RWPE1 (cell line): ENCODE measurements around the gene TMEM252.

ENCODE experiments used
- CTCF ChIA-PET: fragments of 350-600 bp; sonication (Branson Sonifier 250); formaldehyde crosslinking; extraction: SDS; loops from one replicate; lab custom pipeline; 2021; lab: Yijun Ruan, JAX
- POLR2A ChIA-PET: fragments of 400-600 bp; formaldehyde crosslinking; extraction: SDS; loops from one replicate; lab custom pipeline; 2020; ENCODE audit warnings: antibody characterized with exemption; ENCODE audit not compliant: low non-redundant PET; lab: Yijun Ruan, JAX
- DNase-seq: peaks from one replicate; pipeline ENCODE4 v3.0.0; 2012; ENCODE audit warnings: low spot score
- H3K27ac ChIP-seq: fragments of 450-650 bp; 2 replicates; pipeline ENCODE4 v1.5.1; 2017
- TF ChIP-seq, protein P1 (sequence below): fragments of 450-650 bp; conservative IDR thresholded peaks from 2 replicates; pipeline ENCODE4 v1.5.1; 2017; ENCODE audit warnings: low read depth, mild to moderate bottlenecking

TMEM252 gene

DNA sequence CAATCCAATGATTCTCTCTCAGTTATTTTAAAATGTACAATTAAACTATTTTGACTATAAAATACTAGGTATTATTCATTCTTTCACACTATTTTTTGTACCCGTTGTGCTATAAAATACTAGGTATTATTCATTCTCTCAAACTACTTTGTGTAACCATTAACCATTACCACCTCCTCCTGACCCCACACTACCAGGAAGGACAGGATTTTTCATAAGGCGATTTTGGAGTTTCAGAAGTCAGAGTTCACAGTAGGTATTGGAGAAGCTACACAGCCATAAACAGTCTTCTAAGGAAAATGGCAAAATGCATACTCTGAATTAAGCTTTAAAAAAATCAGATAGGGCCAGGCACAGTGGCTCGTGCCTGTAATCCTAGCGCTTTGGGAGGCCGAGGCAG, 35.1 kb upstream of the TMEM252 start:
- POLR2A ChIA-PET: no interaction called here

DNA sequence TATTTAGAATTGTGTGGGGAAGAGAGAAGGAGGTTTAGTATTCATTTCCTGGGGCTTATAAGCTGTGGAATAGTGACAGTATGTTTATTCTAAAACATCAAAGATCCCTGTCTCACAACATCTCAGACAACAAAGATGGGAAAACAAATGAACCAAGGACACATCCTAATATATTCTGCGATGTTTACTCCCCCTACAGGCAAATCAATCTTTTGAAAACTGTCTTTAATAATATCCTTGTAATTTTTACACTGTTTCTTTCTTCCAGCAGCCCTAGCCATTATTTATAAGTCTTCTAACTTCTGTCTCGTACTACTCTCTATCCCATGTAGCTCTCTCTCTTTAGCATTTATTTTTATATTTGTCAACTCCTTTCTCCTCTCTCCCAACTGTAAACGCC, 33.5 kb upstream of the TMEM252 start:
- POLR2A ChIA-PET: no interaction called here

More for the DNA sequence above, 35.1 kb upstream of the TMEM252 start:
- TF ChIP-seq, protein P1, sequence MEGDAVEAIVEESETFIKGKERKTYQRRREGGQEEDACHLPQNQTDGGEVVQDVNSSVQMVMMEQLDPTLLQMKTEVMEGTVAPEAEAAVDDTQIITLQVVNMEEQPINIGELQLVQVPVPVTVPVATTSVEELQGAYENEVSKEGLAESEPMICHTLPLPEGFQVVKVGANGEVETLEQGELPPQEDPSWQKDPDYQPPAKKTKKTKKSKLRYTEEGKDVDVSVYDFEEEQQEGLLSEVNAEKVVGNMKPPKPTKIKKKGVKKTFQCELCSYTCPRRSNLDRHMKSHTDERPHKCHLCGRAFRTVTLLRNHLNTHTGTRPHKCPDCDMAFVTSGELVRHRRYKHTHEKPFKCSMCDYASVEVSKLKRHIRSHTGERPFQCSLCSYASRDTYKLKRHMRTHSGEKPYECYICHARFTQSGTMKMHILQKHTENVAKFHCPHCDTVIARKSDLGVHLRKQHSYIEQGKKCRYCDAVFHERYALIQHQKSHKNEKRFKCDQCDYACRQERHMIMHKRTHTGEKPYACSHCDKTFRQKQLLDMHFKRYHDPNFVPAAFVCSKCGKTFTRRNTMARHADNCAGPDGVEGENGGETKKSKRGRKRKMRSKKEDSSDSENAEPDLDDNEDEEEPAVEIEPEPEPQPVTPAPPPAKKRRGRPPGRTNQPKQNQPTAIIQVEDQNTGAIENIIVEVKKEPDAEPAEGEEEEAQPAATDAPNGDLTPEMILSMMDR: no peak
- H3K27ac ChIP-seq: no peak overlapping the region
- DNase-seq: no peak
- CTCF ChIA-PET: interaction anchor here (0.8 kb wide), 1 partner anchor 452 kb away, joined by 4 read pairs; no protein-coding TSS in a partner anchor

DNA sequence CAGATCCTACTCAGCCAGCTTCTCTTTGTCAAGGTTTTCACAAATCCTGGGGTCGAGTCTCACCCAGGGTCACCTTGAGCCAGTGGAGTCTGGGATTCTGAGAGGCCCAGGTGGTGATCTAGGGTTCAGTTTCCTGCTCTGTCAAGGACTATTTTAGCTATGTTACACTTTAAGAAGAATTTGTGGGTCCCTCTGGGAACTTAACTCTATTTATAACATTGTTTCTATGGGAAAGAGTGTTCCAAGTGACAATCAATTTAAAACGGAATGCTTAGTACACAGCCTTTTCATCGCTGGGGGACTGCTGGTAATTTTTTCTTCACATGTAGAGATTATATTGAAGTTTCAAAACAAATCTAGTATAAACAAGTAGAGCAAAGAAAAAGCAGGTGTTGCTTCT, 26.9 kb upstream of the TMEM252 start:
- DNase-seq: no peak
- CTCF ChIA-PET: interaction anchor here (1.0 to 1.1 kb wide), 2 partner anchors 29 to 322 kb away, joined by 3 read pairs; no protein-coding TSS in a partner anchor
- POLR2A ChIA-PET: no interaction called here
- no peak overlapping the region for H3K27ac ChIP-seq
- TF ChIP-seq, protein P1: no peak

More for the DNA sequence above, 33.5 kb upstream of the TMEM252 start:
- CTCF ChIA-PET: interaction anchor here (1.4 kb wide), 2 partner anchors 14 to 231 kb away, joined by 3 to 4 read pairs; no protein-coding TSS in a partner anchor
- H3K27ac ChIP-seq: no peak overlapping the region
- DNase-seq: no peak
- TF ChIP-seq, protein P1: no peak

DNA sequence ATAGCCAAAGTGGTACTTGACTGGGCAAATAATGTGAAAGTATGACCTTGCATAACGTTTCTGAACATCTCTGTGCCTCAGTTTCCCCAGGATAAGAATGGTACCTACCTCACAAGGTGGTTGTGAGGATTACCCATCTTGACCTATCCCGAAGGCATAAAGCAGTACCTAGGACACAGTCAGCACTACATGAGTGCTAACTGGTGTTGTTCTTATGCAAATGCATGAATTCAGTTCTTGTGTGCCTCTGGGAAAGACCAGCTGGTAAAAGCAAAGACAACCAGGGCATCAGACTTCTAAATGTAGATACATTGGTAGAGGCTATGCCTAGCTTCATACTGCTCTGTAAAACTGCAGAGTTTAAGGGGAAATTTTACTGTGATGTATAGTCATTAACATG, 21.8 kb upstream of the TMEM252 start:
- ChIA-PET CTCF (interaction anchor here (0.7 kb wide), 2 partner anchors 54 to 463 kb away, joined by 3 to 4 read pairs; no protein-coding TSS in a partner anchor), POLR2A (no interaction called here)
- no peak overlapping the region for H3K27ac ChIP-seq
- TF ChIP-seq, protein P1: no peak
- DNase-seq: no peak

DNA sequence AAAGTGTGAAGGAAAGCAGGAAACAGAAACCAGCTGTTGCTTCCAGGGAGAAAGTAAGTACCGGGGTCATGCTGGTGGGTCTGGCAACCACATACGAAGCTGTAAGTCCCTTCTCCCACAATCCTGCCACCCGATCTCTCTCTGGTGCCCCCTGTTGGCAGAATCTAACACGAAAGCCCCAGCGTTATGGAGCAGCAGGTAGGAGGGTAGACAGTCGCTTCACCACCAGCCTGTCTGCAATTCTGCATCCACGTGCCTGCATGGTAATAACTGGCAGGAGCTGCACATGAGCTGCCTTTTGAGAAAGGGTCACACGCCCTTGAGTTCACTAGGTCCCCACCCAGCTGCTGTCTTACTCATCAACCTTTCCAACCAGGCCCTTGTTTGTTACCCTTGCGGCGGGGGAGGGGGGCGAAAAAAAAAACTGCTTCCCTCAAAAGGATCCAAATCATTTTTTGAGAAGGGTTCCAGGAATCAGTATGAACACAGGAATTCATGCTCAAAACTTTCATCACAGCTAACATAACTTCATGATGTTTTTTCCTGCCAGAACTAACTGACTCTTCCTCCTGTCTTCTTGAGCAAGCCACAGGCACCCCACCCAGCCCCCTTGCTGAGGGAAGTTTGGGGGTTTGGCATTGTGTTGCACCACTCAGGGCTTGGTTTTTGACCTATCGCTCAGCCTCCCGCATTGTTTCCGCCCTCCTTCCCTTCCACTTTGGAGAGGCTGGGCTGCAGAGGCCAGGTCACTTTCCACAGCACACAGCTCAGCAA, 19.6 kb upstream of the TMEM252 start:
- TF ChIP-seq, protein P1: no peak
- H3K27ac ChIP-seq: no peak overlapping the region
- ChIA-PET CTCF (interaction anchor here (0.6 to 1.1 kb wide), 2 partner anchors 14 to 391 kb away, joined by 4 read pairs; no protein-coding TSS in a partner anchor), POLR2A (no interaction called here)
- no peak for DNase-seq

DNA sequence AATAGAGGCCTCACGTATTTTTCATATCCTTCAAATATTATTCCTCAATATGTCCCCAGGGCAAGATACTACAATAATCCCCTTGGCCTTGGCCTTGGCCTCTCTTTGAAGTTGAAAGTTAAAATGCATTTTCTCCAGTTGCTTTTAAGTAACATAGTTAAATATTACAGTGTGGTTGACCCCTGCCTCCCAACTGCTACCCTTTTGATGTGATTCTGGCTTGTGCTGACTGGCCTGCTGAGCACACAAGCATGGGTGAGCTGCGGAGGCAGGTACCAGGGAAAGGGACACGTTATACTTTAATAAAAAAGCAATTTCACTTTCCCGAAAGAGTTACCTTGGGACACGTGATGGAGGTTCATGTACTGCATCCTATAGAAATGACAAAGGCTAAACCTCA, 17.9 kb upstream of the TMEM252 start:
- ChIA-PET CTCF (interaction anchor here (0.6 to 1.3 kb wide), 2 partner anchors 18 to 39 kb away, joined by 3 read pairs; partner anchors contain the start of gene TMEM252), POLR2A (no interaction called here)
- TF ChIP-seq, protein P1: no peak
- H3K27ac ChIP-seq: no peak overlapping the region
- no peak for DNase-seq
